ENCODE measurements around the gene SLC25A4. TPM values are rescaled to one million over a fixed set of nuclear protein-coding genes. Genes with fewer than 3 reads are reported as not detected.

The SLC25A4 gene
- total RNA-seq, 2 experiments from 2014 or later, result 4.1 TPM

DNA sequence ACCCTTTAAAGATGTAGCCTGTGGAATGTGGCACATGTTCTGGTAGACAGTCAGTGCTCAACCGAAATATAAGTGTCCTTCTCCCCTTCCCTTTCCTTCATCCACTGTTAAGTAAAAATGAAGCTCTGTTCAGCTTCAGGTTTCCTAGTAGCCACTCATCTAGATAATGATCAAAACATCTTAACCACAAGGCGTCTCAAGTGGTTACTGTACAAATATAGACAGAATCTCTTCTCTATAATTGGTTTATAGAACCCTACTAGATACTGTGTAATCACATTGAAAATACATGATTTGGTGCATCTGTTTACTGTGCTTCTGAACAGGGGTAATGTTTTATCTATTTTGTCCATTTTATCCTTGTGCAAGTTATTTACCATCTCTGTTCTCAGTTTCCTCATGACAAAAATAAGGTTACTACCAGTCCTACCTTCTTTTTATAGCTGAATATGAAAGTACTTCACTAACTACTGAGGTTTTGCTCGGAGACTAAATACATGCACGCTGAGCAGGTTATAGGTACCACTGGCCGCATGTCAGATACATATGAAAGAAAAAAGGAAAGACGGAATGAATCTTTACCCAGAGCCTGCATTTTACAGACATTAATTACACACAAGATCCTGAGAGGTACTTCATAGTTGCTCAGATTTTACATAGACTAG lies 20.3 kb upstream of the SLC25A4 start:
- Histone ChIP-seq H3K36me3 (ENCODE audit: insufficient read depth, low read length) (no peaks in the 10 kb centered on the region), H3K4me3 (ENCODE audit: low read length) (no peak overlapping the region), H3K4me1 (ENCODE audit: insufficient read depth, low read length) (peaks cover 8% of the 10 kb centered on the region), H3K27me3 (ENCODE audit: control insufficient read depth in 1 of 2, insufficient read depth in 2 of 2, low read length in 2 of 2) (peaks cover 12 to 21% of the 10 kb centered on the region in 2 experiments), H3K27ac (ENCODE audit: low read depth in 1 of 2, low read length in 2 of 2) (no peak overlapping the region), H3K9me3 (ENCODE audit: control insufficient read depth in 1 of 2, insufficient read depth in 1 of 2, low read length in 2 of 2) (peaks cover 0 to 8% of the 10 kb centered on the region in 2 experiments)
- no peaks in the 10 kb centered on the region for H3K36me3 Mint-ChIP-seq (ENCODE audit: low read depth)
- ATAC-seq (ENCODE audit: poor library complexity), result no peak
- intact Hi-C loops (cut with DNase I, micrococcal nuclease), result no loop called here
- H3K9me3 Mint-ChIP-seq, result no peaks in the 10 kb centered on the region
- CTCF ChIA-PET, result interaction anchor here (1.0 kb wide), 1 partner anchor 12 kb away, joined by 3 read pairs; no protein-coding TSS in a partner anchor
- POLR2A ChIA-PET, result no interaction called here
- no peak for DNase-seq
- no peak overlapping the region for H3K4me3 Mint-ChIP-seq
- no peak for TF ChIP-seq CTCF (IDR thresholded peaks at IDR 0.05)
- H3K27me3 Mint-ChIP-seq, result peaks cover 57% of the 10 kb centered on the region
- no peak overlapping the region for H3K27ac Mint-ChIP-seq
- peaks cover 7% of the 10 kb centered on the region for H3K4me1 Mint-ChIP-seq (ENCODE audit: low read depth)

GRCh38 chr4:185124006-185124405 lies 19.1 kb upstream of the SLC25A4 start:
- Histone ChIP-seq H3K27ac (ENCODE audit: low read depth in 1 of 2, low read length in 2 of 2) (no peak overlapping the region), H3K36me3 (ENCODE audit: insufficient read depth, low read length) (no peaks in the 10 kb centered on the region), H3K4me1 (ENCODE audit: insufficient read depth, low read length) (peaks cover 19% of the 10 kb centered on the region), H3K9me3 (ENCODE audit: control insufficient read depth in 1 of 2, insufficient read depth in 1 of 2, low read length in 2 of 2) (peaks cover 0 to 8% of the 10 kb centered on the region in 2 experiments), H3K4me3 (ENCODE audit: low read length) (no peak overlapping the region), H3K27me3 (ENCODE audit: control insufficient read depth in 1 of 2, insufficient read depth in 2 of 2, low read length in 2 of 2) (peaks cover 20 to 32% of the 10 kb centered on the region in 2 experiments)
- no peak overlapping the region for H3K27ac Mint-ChIP-seq
- peaks cover 63% of the 10 kb centered on the region for H3K27me3 Mint-ChIP-seq
- no peak overlapping the region for H3K4me3 Mint-ChIP-seq
- H3K4me1 Mint-ChIP-seq (ENCODE audit: low read depth), result peaks cover 12% of the 10 kb centered on the region
- ATAC-seq (ENCODE audit: poor library complexity) (no peak), DNase-seq (no peak)
- ChIA-PET POLR2A (no interaction called here), CTCF (no interaction called here)
- TF ChIP-seq CTCF (IDR thresholded peaks at IDR 0.05), result no peak
- intact Hi-C loops (cut with DNase I, micrococcal nuclease), result no loop called here
- H3K36me3 Mint-ChIP-seq (ENCODE audit: low read depth), result no peaks in the 10 kb centered on the region
- H3K9me3 Mint-ChIP-seq, result no peaks in the 10 kb centered on the region

GRCh38 chr4:185127021-185127925 lies 15.8 kb upstream of the SLC25A4 start:
- TF ChIP-seq CTCF (IDR thresholded peaks at IDR 0.05), result no peak
- intact Hi-C loops (cut with DNase I, micrococcal nuclease), result no loop called here
- DNase-seq, result peak in 1 of 14 experiments; percentile 23
- Mint-ChIP-seq H3K4me1 (ENCODE audit: low read depth) (peaks cover 13% of the 10 kb centered on the region), H3K4me3 (peak overlapping the region; percentile 34), H3K9me3 (no peaks in the 10 kb centered on the region), H3K27me3 (peaks cover 68% of the 10 kb centered on the region), H3K36me3 (ENCODE audit: low read depth) (no peaks in the 10 kb centered on the region), H3K27ac (no peak overlapping the region)
- no peak overlapping the region for H3K27ac ChIP-seq (ENCODE audit: low read depth in 1 of 2, low read length in 2 of 2)
- peak; percentile 32 for ATAC-seq (ENCODE audit: poor library complexity)
- peaks cover 22% of the 10 kb centered on the region for H3K4me1 ChIP-seq (ENCODE audit: insufficient read depth, low read length)
- no peaks in the 10 kb centered on the region for H3K36me3 ChIP-seq (ENCODE audit: insufficient read depth, low read length)
- CTCF ChIA-PET, result no interaction called here
- H3K27me3 ChIP-seq (ENCODE audit: control insufficient read depth in 1 of 2, insufficient read depth in 2 of 2, low read length in 2 of 2), result peaks cover 27 to 36% of the 10 kb centered on the region in 2 experiments
- H3K4me3 ChIP-seq (ENCODE audit: low read length), result peak overlapping the region; percentile 52
- POLR2A ChIA-PET, result interaction anchor here (2.5 kb wide), 1 partner anchor 15 kb away, joined by 7 read pairs; the partner anchor contains the start of gene SLC25A4
- H3K9me3 ChIP-seq (ENCODE audit: control insufficient read depth in 1 of 2, insufficient read depth in 1 of 2, low read length in 2 of 2), result peaks cover 0 to 8% of the 10 kb centered on the region in 2 experiments

All from CD4-positive, alpha-beta T cell (primary cell).